HFFc6 (cell line): ENCODE measurements around the gene KCNIP3. TPM values are rescaled to one million over a fixed set of nuclear protein-coding genes. Genes with fewer than 3 reads are reported as not detected.

Experiments used
- DNase-seq: peaks from one replicate; pipeline ENCODE4 v3.0.0-alpha.2; 2018
- H3K27ac Mint-ChIP-seq: 2 replicates; pipeline ENCODE4 v1.8.0; 2020; ENCODE audit warnings: mild to moderate bottlenecking, mixed read lengths
- H3K27me3 Mint-ChIP-seq: 2 replicates; pipeline ENCODE4 v1.8.0; 2021; ENCODE audit warnings: mild to moderate bottlenecking, moderate library complexity, mixed read lengths; ENCODE audit not compliant: insufficient read depth
- H3K36me3 Mint-ChIP-seq: 2 replicates; pipeline ENCODE4 v1.8.0; 2021; ENCODE audit warnings: low read depth, mixed read lengths
- H3K4me1 Mint-ChIP-seq: 2 replicates; pipeline ENCODE4 v1.8.0; 2020; ENCODE audit warnings: low read depth, mixed read lengths
- H3K4me3 Mint-ChIP-seq: 2 replicates; pipeline ENCODE4 v1.8.0; 2020; ENCODE audit warnings: mild to moderate bottlenecking, moderate library complexity, mixed read lengths
- H3K9me3 Mint-ChIP-seq: 2 replicates; pipeline ENCODE4 v1.8.0; 2020; ENCODE audit warnings: mild to moderate bottlenecking, mixed read lengths
- CTCF ChIP-seq: fragments of 200-600 bp; sonication (generic); IDR thresholded peaks from 2 replicates; pipeline ENCODE4 v1.5.0; 2021; ENCODE audit warnings: antibody characterized with exemption, mild to moderate bottlenecking
- long read RNA-seq: library from polyadenylated mRNA; unstranded; transcript quantifications from one replicate; pipeline ENCODE4 v2.0.0, GENCODE V29; 2019
- total RNA-seq, 6 experiments: library from RNA; stranded (reverse); fragmentation: NEBNext Ultra II Directional; extraction: Animal tissue kit (Norgen Biotek cat#: 25700); gene quantifications; 2 replicates in 1 of 6; 3 replicates in 5 of 6; pipeline ENCODE4 v1.2.3, GENCODE V29; 2021

Gene KCNIP3
- 1 to 10 TPM in 2 of 6 experiments, under 1 TPM in 4; 0.56 to 2.4 (median 0.67) TPM for total RNA-seq
- long read RNA-seq, result 0 reads

- no peaks in the 10 kb centered on the region for H3K36me3 Mint-ChIP-seq
- no peak within 1 kb of the TSS for H3K27ac Mint-ChIP-seq
- no peak within 1 kb of the TSS for H3K4me3 Mint-ChIP-seq
- peaks cover 32% of the 10 kb centered on the region for H3K27me3 Mint-ChIP-seq
- no peak for TF ChIP-seq CTCF
- no peak for DNase-seq
- no peaks in the 10 kb centered on the region for H3K4me1 Mint-ChIP-seq
- no peaks in the 10 kb centered on the region; the same call in 1 of the 2 replicates for H3K9me3 Mint-ChIP-seq
Measured at GRCh38 chr2:95296880-95297487, at the start of gene KCNIP3. KCNIP3 (plus strand) TSS chr2:95297347; CDS start chr2:95297439, 92 bp downstream.

- Mint-ChIP-seq H3K36me3 (peaks cover 6% of the 10 kb centered on the region; the same call in 1 of the 2 replicates), H3K27ac (no peak overlapping the region), H3K4me3 (no peak overlapping the region), H3K27me3 (peaks cover 26% of the 10 kb centered on the region), H3K4me1 (peaks cover 7% of the 10 kb centered on the region; the same call in 1 of the 2 replicates), H3K9me3 (peaks cover 25% of the 10 kb centered on the region)
- no peak for TF ChIP-seq CTCF
- DNase-seq, result no peak
Measured at GRCh38 chr2:95258271-95258670, 38.9 kb upstream of the KCNIP3 start.

GRCh38 chr2:95260028-95261023, 36.8 kb upstream of the KCNIP3 start:
- peaks cover 25% of the 10 kb centered on the region for H3K9me3 Mint-ChIP-seq
- H3K36me3 Mint-ChIP-seq, result peaks cover 6% of the 10 kb centered on the region; the same call in 1 of the 2 replicates
- H3K4me3 Mint-ChIP-seq, result no peak overlapping the region
- H3K27ac Mint-ChIP-seq, result no peak overlapping the region
- DNase-seq, result no peak
- no peak for TF ChIP-seq CTCF
- peaks cover 7% of the 10 kb centered on the region; the same call in 1 of the 2 replicates for H3K4me1 Mint-ChIP-seq
- peaks cover 27% of the 10 kb centered on the region for H3K27me3 Mint-ChIP-seq

- H3K27me3 Mint-ChIP-seq, result peaks cover 35% of the 10 kb centered on the region
- H3K4me1 Mint-ChIP-seq, result peaks cover 7% of the 10 kb centered on the region; the same call in 1 of the 2 replicates
- H3K27ac Mint-ChIP-seq, result no peak overlapping the region
- no peak for TF ChIP-seq CTCF
- no peak overlapping the region for H3K4me3 Mint-ChIP-seq
- peaks cover 3% of the 10 kb centered on the region; the same call in 1 of the 2 replicates for H3K36me3 Mint-ChIP-seq
- H3K9me3 Mint-ChIP-seq, result peaks cover 16% of the 10 kb centered on the region
- DNase-seq, result no peak
Measured at GRCh38 chr2:95261602-95262001, 35.5 kb upstream of the KCNIP3 start.

GRCh38 chr2:95262896-95263542, 34.1 kb upstream of the KCNIP3 start:
- Mint-ChIP-seq H3K36me3 (no peaks in the 10 kb centered on the region), H3K9me3 (peaks cover 6% of the 10 kb centered on the region), H3K27ac (no peak overlapping the region), H3K4me1 (peaks cover 7% of the 10 kb centered on the region; the same call in 1 of the 2 replicates), H3K4me3 (no peak overlapping the region), H3K27me3 (peaks cover 37% of the 10 kb centered on the region)
- no peak for DNase-seq
- no peak for TF ChIP-seq CTCF
